Duodenal mucosa (tissue), 2 donors: Measurements from ENCODE around the gene ANKRD9.

Source experiments
- H3K27ac ChIP-seq: one replicate; pipeline ENCODE4 v1.7.0; 2013; ENCODE audit warnings: low read depth, low read length
- H3K27me3 ChIP-seq, 2 donors: one replicate each; pipeline ENCODE4 v1.7.0; 2013; ENCODE audit warnings: low read length in 2 of 2, control low read depth in 1 of 2; ENCODE audit not compliant: insufficient read depth in 2 of 2, control insufficient read depth in 1 of 2
- H3K36me3 ChIP-seq, 2 donors: one replicate each; pipeline ENCODE4 v1.7.0; 2013; ENCODE audit warnings: low read length in 2 of 2, control low read depth in 1 of 2; ENCODE audit not compliant: insufficient read depth in 2 of 2, control insufficient read depth in 1 of 2
- H3K4me1 ChIP-seq, 2 donors: one replicate each; pipeline ENCODE4 v1.7.0; 2013; ENCODE audit warnings: low read length in 2 of 2, control low read depth in 1 of 2; ENCODE audit not compliant: insufficient read depth in 2 of 2, control insufficient read depth in 1 of 2
- H3K4me3 ChIP-seq, 2 donors: one replicate each; pipeline ENCODE4 v1.7.0; 2013; ENCODE audit warnings: low read length in 2 of 2, low read depth in 1 of 2
- H3K9ac ChIP-seq, 2 donors: one replicate each; pipeline ENCODE4 v1.7.0; 2013; ENCODE audit warnings: low read length in 2 of 2, low read depth in 1 of 2
- H3K9me3 ChIP-seq, 2 donors: one replicate each; pipeline ENCODE4 v1.7.0; 2013; ENCODE audit warnings: low read length in 2 of 2, control low read depth in 1 of 2; ENCODE audit not compliant: control insufficient read depth in 1 of 2

The ANKRD9 gene

DNA sequence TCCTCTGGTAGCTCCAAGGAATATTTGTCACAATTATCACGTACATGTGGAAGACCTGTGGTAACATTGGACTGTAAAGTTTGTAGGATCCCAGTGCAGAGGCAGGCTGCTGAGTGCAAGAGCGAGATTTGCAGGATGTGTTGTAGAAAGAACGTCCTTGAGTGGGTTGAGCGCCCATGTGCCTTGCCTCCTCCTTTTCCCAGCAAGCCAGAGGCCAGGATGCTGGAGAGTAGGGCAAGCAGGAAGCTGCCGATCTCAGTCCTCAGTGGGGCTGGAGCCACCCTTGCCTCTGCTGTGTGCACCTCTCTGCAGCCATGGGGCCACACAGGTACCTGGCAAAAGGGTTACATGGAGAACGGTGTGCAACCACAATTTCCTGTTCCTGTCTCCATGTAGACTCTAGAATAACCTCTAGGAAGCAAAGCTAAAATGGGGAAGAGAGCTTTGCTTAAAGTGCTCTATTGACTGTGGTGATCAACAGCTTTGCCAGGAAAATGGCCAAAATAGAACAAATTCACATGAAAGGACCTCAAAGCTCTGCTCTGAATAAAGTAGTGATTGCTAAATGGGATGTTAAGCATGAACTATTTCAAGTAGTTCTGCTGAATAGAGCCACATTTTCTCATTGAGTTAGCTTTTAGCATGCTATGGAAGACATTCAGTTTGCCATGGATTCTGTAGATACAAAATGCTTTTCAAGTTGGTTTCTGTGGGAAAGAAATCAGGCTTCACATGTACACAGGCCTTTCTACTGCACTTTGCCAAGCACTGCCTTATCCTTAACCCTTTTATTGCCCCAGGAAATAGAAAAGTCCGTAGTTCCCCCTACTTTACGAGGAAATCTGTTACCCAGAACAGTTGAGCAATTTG, 37.4 kb downstream of the ANKRD9 start:
- Histone ChIP-seq H3K4me3 (no peak overlapping the region), H3K27me3 (no peaks in the 10 kb centered on the region), H3K36me3 (peaks cover 2 to 5% of the 10 kb centered on the region in 2 donors), H3K9me3 (no peaks in the 10 kb centered on the region), H3K9ac (no peak overlapping the region), H3K4me1 (peaks cover 20 to 25% of the 10 kb centered on the region in 2 donors), H3K27ac (no peak overlapping the region)

DNA sequence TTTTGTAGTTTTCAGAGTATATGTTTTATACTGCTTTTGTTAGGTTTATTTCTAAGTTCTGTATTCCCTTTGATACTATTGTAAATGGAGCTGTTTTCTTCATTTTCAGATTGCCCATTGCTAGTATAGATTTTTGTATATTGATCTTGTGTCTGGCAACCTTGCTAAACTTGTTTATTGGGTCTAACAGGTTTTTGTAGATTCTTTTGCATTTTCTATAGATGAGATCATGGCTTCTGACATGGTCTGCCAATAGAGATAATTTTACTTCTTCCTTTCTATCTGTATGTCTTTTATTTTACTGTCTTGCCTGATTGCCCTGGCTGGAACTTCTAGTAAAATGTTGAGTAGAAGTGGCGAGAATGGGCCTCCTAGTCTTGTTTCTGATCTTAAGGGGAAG, 40.3 kb downstream of the ANKRD9 start:
- peaks cover 6 to 13% of the 10 kb centered on the region in 2 donors for H3K36me3 ChIP-seq
- peaks cover 28 to 33% of the 10 kb centered on the region in 2 donors for H3K4me1 ChIP-seq
- H3K9ac ChIP-seq, result no peak overlapping the region
- H3K4me3 ChIP-seq, result no peak overlapping the region
- H3K27ac ChIP-seq, result no peak overlapping the region
- no peaks in the 10 kb centered on the region for H3K27me3 ChIP-seq
- no peaks in the 10 kb centered on the region for H3K9me3 ChIP-seq

GRCh38 chr14:102464846-102465341, 44.7 kb downstream of the ANKRD9 start:
- no peaks in the 10 kb centered on the region for H3K9me3 ChIP-seq
- H3K4me3 ChIP-seq, result peak overlapping the region in 1 of 2 donors; percentile 30
- peaks cover 20 to 22% of the 10 kb centered on the region in 2 donors for H3K4me1 ChIP-seq
- peaks cover 6 to 22% of the 10 kb centered on the region in 2 donors for H3K36me3 ChIP-seq
- H3K9ac ChIP-seq, result peak overlapping the region in 1 of 2 donors; percentile 50
- no peaks in the 10 kb centered on the region for H3K27me3 ChIP-seq
- no peak overlapping the region for H3K27ac ChIP-seq

- H3K9me3 ChIP-seq, result no peaks in the 10 kb centered on the region
- H3K36me3 ChIP-seq, result peaks cover 6 to 24% of the 10 kb centered on the region in 2 donors
- no peak overlapping the region for H3K27ac ChIP-seq
- no peak overlapping the region for H3K9ac ChIP-seq
- peaks cover 20 to 22% of the 10 kb centered on the region in 2 donors for H3K4me1 ChIP-seq
- H3K27me3 ChIP-seq, result no peaks in the 10 kb centered on the region
- H3K4me3 ChIP-seq, result no peak overlapping the region
These were observed 45.6 kb downstream of the ANKRD9 start for GRCh38 chr14:102464006-102464405.

DNA sequence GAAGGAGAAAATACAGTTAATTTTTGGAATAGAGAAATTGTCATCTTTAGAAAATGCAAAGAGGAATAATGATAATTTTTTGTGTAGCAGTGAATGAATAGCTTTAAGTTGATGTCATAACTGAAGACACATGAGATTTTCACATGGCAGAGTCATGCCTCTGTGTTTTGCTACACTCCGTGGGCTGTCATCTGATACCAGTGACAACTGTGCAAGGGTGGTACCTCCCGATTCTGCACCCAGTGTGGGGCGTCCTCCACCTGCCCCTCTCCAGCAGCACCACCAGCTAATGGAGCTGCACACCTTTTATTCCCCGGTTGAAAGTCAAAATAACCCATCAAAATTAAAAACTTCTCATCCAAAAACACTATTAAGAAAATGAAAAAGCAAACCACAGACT, 47.2 kb downstream of the ANKRD9 start:
- H3K9ac ChIP-seq, result no peak overlapping the region
- no peaks in the 10 kb centered on the region for H3K9me3 ChIP-seq
- H3K36me3 ChIP-seq, result peaks cover 3 to 31% of the 10 kb centered on the region in 2 donors
- no peak overlapping the region for H3K27ac ChIP-seq
- no peaks in the 10 kb centered on the region for H3K27me3 ChIP-seq
- peaks cover 20 to 22% of the 10 kb centered on the region in 2 donors for H3K4me1 ChIP-seq
- H3K4me3 ChIP-seq, result no peak overlapping the region

DNA sequence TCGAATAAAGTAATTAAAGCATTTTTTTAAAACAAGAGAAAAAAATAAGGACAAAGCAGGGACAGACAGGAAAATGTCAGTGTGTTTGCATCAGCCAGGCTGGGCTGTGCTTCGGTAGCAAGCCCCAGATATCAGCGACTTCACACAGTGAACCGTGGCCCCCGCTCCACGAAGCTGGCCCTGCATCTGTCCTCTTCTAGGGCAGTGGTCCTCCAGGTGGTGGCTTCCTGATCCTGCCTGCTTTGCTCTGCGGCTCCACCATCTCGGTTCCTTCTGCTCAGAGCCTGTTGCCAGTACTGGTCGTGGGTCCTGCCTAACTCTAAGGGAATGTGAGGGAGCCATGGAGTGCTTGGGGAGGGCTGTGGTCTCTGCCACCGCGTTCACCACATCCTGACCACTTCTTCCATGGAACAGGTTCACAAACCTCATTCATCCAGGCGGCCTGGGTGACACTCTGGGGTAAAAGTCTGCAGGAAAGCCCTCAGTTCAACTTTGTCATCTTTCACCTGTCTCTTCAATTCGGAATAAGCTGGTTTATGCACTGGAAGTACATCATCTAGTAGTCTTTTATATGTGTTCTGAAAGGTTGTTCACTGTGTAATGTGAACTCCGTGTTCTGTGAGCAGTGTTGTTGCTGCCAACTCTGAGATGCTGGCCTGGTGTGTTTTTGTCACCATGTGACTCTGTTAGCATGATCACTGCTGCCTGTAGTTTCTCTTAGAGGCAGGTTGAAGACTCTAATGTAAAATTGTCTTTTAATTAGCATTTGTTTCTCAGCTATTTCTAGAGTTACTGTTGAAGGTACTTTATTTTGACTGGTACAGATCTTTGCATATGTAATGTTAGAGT, 47.9 kb downstream of the ANKRD9 start:
- Histone ChIP-seq H3K27ac (no peak overlapping the region), H3K9ac (no peak overlapping the region), H3K36me3 (peaks cover 3 to 31% of the 10 kb centered on the region in 2 donors)

DNA sequence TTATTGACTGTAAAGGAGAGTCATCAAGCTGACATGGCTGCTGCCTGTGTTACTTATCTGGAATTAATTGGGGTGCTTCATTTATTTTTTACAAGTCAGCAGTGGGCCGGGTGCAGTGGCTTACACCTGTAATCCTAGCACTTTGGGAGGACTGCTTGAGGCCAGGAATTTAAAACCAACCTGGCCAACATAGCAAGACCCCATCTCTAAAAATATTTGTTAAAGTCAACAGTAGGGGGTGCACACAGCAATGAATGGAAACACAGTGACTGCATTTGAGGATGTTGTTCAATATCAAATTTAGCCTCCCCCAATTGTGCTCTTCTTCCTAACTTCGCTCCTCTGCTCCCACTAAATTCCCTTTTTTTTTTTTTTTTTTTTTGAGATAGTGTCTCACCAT, 52.1 kb downstream of the ANKRD9 start:
- Histone ChIP-seq H3K36me3 (peaks cover 10 to 41% of the 10 kb centered on the region in 2 donors), H3K4me3 (no peak overlapping the region), H3K4me1 (no peaks in the 10 kb centered on the region), H3K9me3 (no peaks in the 10 kb centered on the region), H3K9ac (no peak overlapping the region), H3K27me3 (no peaks in the 10 kb centered on the region), H3K27ac (no peak overlapping the region)

More for the DNA sequence above, 47.9 kb downstream of the ANKRD9 start:
- Histone ChIP-seq H3K9me3 (no peaks in the 10 kb centered on the region), H3K4me1 (peaks cover 20 to 22% of the 10 kb centered on the region in 2 donors), H3K4me3 (no peak overlapping the region), H3K27me3 (no peaks in the 10 kb centered on the region)

- H3K27ac ChIP-seq, result no peak overlapping the region
- peaks cover 18 to 58% of the 10 kb centered on the region in 2 donors for H3K36me3 ChIP-seq
- no peak overlapping the region for H3K9ac ChIP-seq
- H3K27me3 ChIP-seq, result no peaks in the 10 kb centered on the region
- no peak overlapping the region for H3K4me3 ChIP-seq
- H3K4me1 ChIP-seq, result peaks cover 4 to 7% of the 10 kb centered on the region in 2 donors
- H3K9me3 ChIP-seq, result no peaks in the 10 kb centered on the region
These were observed 54.9 kb downstream of the ANKRD9 start for GRCh38 chr14:102454711-102455110.

GRCh38 chr14:102452302-102452701, 57.3 kb downstream of the ANKRD9 start:
- H3K9ac ChIP-seq, result no peak overlapping the region
- peaks cover 4 to 7% of the 10 kb centered on the region in 2 donors for H3K4me1 ChIP-seq
- no peaks in the 10 kb centered on the region for H3K27me3 ChIP-seq
- H3K9me3 ChIP-seq, result no peaks in the 10 kb centered on the region
- H3K27ac ChIP-seq, result no peak overlapping the region
- no peak overlapping the region for H3K4me3 ChIP-seq
- peaks cover 22 to 54% of the 10 kb centered on the region in 2 donors for H3K36me3 ChIP-seq
